MV-4-11 (cell line): Measurements from ENCODE around the gene PEMT.
A peak's percentile ranks its signal among the peaks of the same experiment; 100 is the strongest.

ENCODE experiments used
- DNase-seq: peaks from one replicate; lab custom pipeline; 2025; lab: John Stamatoyannopoulos, UW

PEMT gene, protein sequence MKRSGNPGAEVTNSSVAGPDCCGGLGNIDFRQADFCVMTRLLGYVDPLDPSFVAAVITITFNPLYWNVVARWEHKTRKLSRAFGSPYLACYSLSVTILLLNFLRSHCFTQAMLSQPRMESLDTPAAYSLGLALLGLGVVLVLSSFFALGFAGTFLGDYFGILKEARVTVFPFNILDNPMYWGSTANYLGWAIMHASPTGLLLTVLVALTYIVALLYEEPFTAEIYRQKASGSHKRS

DNA sequence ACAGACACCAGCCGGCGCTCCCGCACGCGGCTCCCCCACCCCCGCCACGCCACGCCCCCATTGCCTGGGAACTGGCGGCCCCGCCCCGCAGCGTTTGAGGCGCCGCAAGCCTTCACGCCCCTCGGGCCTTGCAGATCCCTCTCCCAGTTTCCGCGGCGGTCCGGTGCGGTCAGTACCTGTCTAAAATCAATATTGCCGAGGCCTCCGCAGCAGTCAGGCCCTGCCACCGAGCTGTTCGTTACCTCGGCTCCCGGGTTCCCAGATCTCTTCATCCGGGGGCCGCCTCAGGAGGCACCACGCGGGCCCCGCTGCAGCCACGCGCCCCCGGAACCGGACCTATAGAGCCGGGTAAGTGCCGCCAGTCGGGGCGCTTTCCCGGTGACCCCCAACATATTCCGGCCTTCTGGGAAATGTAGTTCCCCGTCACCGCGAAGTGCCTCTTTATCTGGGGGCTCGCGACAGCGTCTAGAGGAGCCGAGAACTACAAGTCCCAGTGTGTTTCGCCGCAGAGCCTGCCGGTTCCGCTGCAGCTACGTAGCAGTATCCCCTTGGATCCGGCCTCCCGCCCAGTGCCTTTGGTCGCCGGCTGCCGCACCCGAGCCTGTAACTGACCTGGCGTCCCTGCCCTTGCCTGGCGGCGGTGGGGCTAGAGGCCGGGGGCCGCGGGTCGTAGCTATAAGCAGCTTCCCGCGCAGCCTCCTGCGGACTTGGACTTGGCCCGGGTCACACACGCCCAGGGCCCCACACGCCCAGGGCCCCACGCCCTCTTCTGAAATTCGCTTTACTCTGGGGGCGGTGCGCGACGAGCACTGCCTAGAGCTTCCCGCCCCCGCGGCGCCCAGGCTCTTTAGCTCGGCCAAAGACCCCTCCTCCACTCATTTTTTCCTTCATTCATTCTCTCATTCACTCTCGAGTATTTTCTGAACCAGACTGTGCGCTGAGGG is at the start of gene PEMT:
PEMT (minus strand) TSS at position 354 of the 944 bp plus-strand sequence; CDS start at position 272, 82 bp downstream.
- DNase-seq: peak; percentile 98

DNA sequence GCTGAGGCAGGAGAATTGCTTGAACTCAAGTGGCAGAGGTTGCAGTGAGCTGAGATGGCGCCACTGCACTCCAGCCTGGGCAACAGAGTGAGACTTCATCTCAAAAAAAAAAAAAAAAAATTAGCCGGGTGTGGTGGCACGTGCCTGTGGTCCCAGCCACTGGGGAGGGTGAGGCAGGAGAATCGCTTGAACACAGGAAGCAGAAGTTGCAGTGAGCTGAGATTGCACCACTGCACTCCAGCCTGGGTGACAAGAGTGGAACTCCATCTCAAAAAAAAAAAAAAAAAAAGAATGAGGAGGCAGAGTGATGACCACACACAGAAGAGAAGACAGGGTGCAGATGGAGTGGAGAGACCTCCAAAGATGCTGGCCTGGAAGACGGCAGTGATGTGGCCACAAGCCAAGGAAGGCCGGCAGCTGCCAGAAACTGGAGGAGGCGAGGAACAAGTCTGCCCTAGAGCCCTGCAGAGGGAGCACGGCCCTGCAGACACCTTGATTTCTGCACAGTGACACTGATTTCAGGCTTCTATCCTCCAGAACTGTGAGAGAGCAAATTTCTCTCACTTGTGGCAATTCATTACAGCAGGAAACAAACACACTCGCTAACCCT is 48.3 kb upstream of the PEMT start:
- DNase-seq: peak; percentile 52

DNA sequence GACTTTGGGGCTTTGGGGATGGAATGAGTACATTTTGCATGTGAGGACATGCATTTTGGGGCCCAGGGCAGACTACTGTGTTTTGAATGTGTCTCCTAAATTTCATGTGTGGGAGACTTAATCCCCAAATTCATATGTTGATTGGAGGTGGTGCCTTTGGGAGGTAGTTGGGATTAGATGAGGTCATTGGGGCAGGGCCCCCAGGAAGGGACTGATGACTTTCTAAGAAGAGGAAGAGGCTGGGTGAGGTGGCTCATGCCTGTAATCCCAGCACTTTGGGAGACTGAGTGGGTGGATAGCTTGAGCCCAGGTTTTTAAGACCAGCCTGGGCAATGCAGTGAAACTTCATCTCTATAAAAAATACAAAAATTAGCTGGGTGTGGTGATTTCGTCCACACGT is 47.0 kb upstream of the PEMT start:
- peak; percentile 12 for DNase-seq

DNA sequence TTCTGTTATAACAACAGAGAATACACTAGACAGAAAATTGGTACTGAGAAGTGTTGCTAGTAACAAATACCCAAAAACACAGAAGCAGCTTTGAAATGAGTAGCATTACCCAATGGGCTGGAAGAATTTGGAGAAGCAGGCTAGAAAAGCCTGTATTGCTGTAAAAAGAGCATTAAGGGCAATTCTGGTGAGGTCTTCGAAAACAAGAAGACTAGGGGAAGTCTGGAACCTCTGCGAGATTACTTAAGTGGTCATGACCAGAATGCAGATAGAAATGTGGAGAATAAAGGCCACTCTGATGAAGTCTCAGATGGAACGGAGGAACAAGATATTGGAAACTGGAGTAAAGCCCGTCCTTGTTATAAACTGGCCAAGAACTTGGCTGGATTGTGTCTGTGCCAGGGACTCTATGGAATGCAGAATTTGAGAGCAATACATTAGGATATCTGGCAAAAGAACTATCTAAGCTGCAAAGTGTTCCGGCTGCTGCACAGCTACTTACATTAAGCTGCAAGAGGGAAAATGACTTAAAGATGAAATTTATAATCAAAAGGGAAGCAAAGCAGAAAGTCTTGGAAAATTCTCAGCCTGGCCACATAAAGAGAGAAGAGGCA is 44.9 kb upstream of the PEMT start:
- DNase-seq: no peak

DNA sequence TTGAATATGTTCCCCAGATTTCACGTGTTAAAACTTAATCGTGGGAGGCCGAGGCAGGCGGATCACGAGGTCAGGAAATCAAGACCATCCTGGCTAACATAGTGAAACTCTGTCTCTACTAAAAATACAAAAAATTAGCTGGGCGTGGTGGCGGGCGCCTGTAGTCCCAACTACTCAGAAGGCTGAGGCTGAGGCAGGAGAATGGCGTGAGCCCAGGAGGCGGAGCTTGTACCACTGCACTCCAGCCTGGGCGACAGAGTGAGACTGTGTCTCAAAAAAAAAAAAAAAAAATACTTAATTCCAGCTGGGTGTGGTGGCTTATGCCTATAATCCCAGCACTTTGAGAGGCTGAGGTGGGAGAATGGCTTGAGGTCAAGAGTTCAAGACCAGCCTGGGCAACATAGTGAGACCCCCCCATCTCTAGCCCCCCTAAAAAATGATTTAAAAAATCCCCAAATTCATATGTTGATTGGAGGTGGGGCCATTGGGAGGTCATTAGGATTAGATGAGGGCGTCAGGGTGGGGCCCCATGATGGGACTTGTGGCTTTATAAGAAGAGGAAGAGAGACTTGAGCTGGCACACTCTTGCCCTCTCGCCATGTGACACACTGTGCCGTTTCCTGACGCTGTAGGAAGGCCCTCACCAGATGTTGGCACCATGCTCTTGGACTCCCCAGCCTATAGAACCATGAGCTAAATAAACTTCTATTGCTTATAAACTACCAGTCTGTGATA is 44.2 kb upstream of the PEMT start:
- peak; percentile 81 for DNase-seq

DNA sequence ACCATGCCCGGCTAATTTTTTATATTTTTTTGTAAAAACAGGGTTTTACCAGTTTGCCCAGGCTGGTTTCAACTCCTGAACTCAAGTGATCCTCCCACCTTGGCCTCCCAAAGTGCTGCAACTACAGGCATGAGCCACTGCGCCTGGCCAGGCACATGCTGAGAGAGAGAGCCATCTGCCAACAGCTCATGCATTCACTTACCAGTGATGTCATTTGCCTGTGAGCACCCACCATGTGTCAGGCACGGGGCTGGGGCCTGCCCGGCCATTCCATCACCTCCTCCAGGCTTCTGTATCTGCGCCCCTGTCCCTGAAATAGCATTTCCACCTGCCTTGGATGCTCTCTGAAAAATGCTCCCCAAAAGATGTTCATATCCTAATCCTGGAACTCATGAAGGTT is 43.6 kb upstream of the PEMT start:
- DNase-seq: no peak

DNA sequence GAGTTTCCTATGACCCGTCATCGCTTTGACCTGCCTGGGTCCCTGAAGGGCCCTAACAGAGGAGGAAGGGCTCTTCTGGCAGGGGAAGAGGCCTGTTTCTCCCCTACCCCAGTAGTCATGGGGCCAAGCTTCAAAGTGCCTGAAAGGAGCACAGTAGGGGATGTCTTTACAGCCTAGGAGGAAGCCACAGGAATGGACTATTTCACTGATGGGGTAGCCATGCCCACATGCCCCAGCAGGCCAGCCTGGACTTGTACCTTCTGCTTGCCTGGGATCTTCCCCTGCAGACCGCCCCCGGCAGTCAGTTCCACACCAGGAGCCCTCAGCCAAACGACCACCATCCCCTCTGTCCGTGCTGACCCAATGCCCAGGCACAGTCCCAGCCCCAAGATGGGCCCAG is 41.8 kb upstream of the PEMT start:
- no peak for DNase-seq

DNA sequence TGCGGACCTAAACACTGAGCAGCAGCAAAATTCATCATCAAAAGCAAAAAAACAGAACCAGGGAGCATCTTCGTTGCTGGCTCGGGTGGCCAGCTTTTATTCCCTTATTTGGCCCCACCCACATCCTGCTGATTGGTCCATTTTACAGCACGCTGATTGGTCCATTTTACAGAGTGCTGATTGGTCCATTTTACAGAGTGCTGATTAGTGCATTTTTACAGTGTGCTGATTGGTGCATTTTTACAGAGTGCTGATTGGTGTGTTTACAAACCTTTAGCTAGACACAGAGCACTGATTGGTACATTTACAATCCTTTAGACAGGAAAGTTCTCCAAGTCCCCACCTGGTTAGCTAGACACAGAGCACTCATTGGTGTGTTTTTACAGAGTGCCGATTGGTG is 41.2 kb upstream of the PEMT start:
- DNase-seq: peak; percentile 9

DNA sequence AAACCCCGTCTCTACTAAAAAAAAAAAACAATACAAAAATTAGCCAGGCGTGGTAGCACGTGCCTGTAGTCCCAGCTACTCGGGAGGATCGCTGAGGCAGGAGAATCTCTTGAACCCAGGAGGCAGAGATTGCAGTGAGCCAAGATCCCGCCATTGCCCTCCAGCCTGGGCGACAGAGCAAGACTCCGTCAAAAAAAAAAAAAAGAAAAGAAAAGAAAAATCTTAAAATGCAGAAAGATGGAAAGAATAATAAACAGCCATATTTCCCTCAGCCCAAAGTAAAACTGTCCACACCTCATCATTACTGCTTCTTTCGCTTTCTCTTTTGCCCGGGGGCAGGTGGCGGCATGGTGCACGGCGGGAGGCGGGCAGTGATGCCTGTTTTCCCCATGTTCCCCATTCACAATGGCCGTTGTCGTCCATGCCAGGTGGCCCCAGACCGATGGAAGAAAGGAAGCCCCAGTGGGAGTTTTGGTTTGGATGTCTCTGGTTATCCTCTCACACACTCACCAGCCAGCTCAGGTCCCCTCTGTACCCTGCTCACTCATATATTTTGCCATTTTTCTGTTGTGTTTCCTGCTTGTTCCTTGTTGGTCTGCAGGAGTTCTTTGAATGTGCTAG is 37.0 kb upstream of the PEMT start:
- no peak for DNase-seq

DNA sequence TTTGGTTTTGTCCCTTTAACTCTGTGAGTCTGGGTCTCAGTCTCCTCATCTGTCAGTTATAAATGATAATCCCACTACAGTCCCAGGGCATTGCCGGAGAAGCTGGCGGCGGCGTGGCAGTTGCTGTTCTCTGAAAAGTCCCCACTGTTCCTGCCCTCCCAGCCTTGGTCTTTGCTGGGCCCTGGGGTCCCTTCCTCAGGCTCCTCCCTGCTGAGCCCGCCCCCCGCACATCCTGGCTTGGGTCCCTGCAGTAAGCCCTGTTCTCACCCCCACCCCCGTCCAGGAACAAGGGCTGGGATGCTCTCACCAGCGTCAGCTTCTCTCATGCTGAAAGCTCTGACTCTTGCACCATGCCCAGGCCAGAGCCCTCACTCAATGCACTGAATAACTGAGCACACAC is 35.3 kb upstream of the PEMT start:
- no peak for DNase-seq

DNA sequence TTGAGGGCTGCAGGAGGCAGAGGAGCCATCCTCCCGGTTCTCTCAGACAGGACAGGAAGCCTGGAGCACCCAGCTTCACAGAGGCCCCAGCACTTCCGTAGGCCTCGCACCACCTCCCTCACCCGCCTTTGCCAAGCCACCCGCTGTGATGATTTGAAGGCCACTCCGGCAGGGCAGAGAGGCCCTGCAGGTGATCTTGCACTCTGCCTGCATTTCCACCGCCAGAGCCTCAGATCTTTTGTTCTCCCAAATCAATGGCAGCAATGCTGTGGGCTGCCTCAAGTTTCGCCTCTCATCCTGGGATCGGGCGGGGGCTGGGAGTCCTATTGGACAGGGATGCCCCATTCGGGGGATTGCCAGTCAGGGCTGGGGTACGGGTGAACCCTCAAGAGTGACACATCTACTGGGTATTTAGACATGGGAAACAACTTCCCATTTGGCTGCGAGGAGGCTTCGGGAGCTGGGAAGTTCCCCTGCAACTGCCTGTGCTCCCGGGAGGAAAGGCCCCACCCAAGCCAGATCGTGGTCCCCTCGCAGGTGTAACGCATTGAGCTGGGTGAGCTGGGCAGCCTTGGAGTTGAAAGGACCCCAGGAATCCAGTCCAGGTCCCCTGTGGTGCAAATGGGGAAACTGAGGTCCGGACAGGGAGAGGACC is 34.8 kb upstream of the PEMT start:
- no peak for DNase-seq

DNA sequence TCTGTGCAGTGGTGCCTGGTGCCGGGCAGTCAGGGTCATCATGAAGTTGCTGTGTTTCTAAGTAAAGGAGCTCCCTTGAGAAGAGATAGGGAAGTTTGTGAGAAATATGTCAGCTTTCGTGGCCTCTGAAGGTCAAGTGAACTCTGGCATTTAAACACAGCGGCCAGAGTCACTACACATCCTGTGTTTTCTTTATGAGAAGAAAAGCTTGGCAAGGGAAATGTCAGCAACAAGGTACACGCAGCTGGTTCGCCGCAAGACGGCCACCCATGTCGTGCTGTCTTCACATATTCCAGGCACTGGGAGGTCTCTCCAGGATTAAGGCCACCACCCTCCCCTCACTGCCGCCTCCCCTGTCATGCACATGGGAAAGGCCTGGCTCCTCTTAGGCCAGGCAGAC is 33.2 kb upstream of the PEMT start:
- DNase-seq: no peak

DNA sequence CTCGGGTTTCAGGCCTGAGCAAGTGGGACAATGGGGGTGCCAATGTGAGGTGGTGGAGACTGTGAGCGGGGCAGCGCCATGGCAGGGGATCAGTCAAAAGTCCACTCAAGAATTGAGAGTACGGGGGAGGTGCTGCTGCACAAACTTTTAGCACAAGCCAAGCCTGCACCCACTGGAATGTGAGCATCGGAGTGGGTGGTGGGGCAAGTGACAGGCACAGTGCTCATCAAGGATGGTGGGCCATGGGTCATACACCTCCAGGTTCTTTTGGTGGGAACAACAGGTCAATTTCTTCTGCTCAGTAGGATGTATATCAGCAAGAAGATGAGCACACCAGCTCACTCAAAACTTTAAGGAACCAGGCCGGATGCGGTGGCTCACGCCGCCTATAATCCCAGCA is 32.4 kb upstream of the PEMT start:
- no peak for DNase-seq

DNA sequence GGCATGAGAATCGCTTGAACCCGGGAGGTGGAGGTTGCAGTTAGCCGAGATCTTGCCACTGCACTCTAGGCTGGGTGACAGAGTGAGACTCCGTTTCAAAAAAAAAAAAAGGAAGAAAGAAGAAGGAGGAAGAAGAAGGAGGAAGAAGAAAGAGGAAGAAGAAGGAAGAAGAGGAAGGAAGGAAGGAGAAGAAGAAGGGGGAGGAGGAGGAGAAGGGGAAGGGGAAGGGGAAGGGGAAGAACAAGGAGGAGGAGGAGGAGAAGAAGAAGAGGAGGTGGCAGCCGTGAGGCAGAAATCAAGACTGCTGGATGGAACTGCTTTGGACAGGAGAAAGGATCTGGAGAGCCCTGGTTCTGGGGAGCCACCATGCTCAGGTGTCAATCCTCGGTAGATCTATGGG is 29.7 kb upstream of the PEMT start:
- peak; percentile 57 for DNase-seq

DNA sequence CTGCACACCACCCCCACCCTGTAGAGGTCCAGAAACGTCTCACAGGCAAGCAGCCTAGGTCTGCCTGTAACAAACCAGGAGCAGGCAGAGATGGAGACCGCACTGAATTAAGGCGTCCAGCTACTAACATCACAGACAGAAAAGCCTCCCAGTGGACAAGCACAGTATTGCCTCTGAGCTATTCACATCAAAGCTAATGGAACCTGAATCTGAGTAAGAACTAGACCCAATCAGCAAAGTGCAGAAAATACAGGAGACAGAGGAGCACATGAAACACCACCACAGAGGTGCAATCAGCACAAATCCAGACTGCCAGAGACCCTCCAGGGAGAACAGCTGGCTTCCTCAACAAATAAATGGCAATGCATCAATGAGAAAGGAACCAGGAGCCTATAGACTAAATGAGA is 22.2 kb upstream of the PEMT start:
- DNase-seq: peak; percentile 49

DNA sequence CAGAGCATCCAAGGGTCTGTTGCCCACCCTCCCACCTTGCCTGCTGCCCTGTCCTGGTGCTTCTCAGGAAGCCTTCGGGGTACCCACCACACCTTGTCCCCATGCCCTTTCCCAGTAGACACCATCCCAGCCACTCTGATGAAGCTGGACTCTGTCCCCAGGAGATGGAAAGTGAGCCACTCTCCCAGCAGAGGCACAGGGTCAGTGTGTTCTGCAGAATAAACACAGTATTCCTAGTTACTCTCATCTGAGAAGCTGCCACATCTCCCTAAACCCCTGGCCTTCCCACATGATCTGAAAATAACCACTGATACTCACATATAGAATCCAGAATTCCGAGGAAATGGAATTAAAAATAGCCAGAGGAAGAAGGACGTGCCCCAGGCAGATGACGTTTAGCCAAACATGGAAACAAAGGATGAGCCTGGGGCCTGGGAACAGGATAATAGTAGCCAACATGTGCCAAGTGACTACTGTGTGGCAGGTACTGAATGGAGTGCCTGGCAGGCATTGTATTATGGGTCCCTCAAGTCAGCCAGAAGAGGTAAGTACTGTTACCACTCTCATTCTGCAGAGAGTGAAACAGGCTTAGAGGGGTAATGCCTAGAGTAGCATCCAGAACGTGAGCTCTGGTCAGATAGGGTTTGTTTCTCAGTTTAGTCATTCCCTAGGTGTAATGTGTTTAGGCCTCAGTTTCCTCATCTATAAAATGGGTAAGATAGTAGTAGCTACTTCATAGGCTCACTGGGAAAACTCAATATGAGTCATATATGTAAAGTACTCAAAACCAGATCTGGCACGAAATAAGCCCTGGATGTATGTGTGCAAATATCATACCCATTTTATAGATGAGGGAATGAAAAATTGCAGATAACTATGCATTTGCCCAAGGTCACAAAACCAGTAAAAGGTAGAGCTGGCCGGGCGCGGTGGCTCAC is 20.8 kb upstream of the PEMT start:
- DNase-seq: no peak

DNA sequence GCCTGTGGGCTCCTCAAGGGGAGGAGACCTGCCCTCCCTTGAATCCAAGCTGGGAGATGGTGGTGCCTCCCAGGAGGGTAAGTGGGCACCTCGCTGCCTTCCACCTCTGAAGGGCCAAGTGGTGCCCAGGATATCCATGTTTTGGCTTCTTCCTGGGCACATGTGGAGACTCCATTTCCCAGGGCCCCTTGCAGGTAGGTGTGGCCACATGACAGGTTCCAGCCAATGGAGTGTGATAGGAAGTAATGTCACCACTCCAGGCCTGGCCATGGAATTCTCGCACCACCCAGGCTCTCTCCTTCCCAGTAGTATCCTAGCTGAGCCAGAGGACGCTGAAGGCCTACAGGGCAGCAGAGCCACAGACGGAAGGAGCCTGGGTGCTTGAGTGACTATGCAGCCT is 17.6 kb upstream of the PEMT start:
- DNase-seq: no peak

DNA sequence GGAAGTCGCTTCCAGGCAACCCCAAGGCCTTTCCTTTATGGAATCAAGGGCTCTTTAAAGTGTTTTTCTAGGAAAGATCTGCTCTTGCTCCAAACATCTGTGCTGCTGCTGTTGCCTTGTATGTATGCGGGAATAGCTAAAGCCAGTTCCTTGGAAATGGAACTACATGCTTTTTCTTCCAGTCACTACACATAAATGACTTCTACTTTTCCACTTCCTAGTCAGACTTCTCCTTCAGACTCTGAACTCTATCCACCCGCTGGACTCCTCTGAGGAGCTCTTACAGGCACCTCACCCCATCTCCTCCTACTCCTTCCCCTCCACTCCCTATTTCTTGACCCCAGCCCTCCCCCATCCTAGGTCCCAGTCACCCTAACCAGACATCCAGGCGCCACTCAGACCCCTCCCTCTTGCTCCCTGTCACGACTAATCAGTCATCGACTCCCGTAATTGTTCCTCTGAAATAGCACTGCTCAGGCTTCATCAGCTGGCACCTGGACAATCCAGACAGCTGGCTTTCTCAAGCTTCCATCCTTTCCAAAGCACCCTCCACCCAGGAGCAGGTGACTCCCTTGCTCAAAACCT is 15.0 kb upstream of the PEMT start:
- DNase-seq: peak; percentile 1

DNA sequence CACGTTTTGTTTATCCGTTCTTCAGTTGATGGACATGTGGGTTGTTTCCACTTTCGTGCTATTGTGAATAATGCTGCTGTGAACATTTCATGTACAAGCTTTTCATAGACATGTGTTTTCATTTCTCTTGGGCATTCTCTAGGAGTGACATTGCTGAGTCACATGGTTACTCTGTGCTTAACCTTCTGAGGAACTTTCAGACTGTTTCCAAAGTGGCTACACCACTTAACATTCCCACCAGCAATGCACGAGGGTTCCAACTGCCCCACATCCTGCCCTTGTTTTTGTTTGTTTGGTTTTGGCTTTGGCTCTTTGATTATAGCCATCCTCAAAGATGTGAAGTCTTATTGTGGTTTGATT is 14.2 kb upstream of the PEMT start:
- peak; percentile 41 for DNase-seq
